HG03095 (cell line): ENCODE measurements around the gene MYD88.
A peak's percentile ranks its signal among the peaks of the same experiment; 100 is the strongest.
"Not testable (repeated sequence)": the region's sequence is repeated elsewhere in the genome, so short reads cannot be mapped to it uniquely, and the experiment has no call there.

ENCODE experiments used
- ATAC-seq: cut with Tn5 transposase; IDR thresholded peaks from one replicate; pipeline ENCODE4 v1.9.1; 2021; ENCODE audit warnings: moderate library complexity; ENCODE audit not compliant: unreplicated experiment

The MYD88 gene

GRCh38 chr3:38125305-38126120 lies 12.9 kb upstream of the MYD88 start:
- no peak for ATAC-seq

- no peak for ATAC-seq
These were observed 12.2 kb upstream of the MYD88 start for GRCh38 chr3:38126121-38126892.

- no peak for ATAC-seq
These were observed 10.7 kb upstream of the MYD88 start for GRCh38 chr3:38127611-38128302.

GRCh38 chr3:38128303-38128655 lies 10.2 kb upstream of the MYD88 start:
- no peak for ATAC-seq

GRCh38 chr3:38129058-38129457 lies 9.4 kb upstream of the MYD88 start:
- ATAC-seq: no peak

GRCh38 chr3:38130631-38131065 lies 7.8 kb upstream of the MYD88 start:
- no peak for ATAC-seq

- no peak for ATAC-seq
These were observed 6.7 kb upstream of the MYD88 start for GRCh38 chr3:38131621-38132369.

GRCh38 chr3:38133209-38133556 lies 5.3 kb upstream of the MYD88 start:
- no peak for ATAC-seq

- ATAC-seq: no peak
These were observed 4.7 kb upstream of the MYD88 start for GRCh38 chr3:38133557-38134405.

GRCh38 chr3:38134517-38135143 lies 3.8 kb upstream of the MYD88 start:
- not testable (repeated sequence) for ATAC-seq

GRCh38 chr3:38135621-38136277 lies 2.7 kb upstream of the MYD88 start:
- ATAC-seq: not testable (repeated sequence)

GRCh38 chr3:38136393-38136776 lies 2.1 kb upstream of the MYD88 start:
- ATAC-seq: no peak

- peak; percentile 89 for ATAC-seq
These were observed 1.5 kb upstream of the MYD88 start, which contains the start of gene ACAA1 for GRCh38 chr3:38136777-38137614. ACAA1 (minus strand) TSS chr3:38137127; CDS start chr3:38137035, 92 bp downstream.

- no peak for ATAC-seq
These were observed 679 bp upstream of the MYD88 start for GRCh38 chr3:38137615-38138348.

- ATAC-seq: no peak
These were observed 730 bp downstream of the MYD88 start for GRCh38 chr3:38139191-38139590.

- no peak for ATAC-seq
These were observed 1.2 kb downstream of the MYD88 start for GRCh38 chr3:38139652-38140051.
